GM23248 (cell line): Measurements from ENCODE around the gene NOXO1. TPM values are rescaled to one million over a fixed set of nuclear protein-coding genes. Genes with fewer than 3 reads are reported as not detected.
"Not testable (repeated sequence)": the region's sequence is repeated elsewhere in the genome, so short reads cannot be mapped to it uniquely, and the experiment has no call there.

Experiments used
- DNase-seq: peaks from one replicate; pipeline ENCODE4 v3.0.0-alpha.2; 2015
- H2AFZ ChIP-seq: fragments of 200-600 bp; sonication (generic); 2 replicates; pipeline ENCODE4 v1.6.1; 2016; ENCODE audit warnings: antibody characterized with exemption
- H3F3A ChIP-seq: fragments of 200-600 bp; sonication (generic); 2 replicates; pipeline ENCODE4 v1.6.1; 2016; ENCODE audit warnings: mild to moderate bottlenecking, antibody characterized with exemption, mixed run types; ENCODE audit not compliant: insufficient read depth
- H3K27ac ChIP-seq: fragments of 200-600 bp; sonication (generic); 2 replicates; pipeline ENCODE4 v1.5.1; 2016; ENCODE audit warnings: mild to moderate bottlenecking
- H3K27me3 ChIP-seq: fragments of 200-600 bp; sonication (generic); replicated peaks from 2 replicates; pipeline ENCODE4 v1.6.1; 2016; ENCODE audit warnings: mild to moderate bottlenecking; ENCODE audit not compliant: insufficient read depth
- H3K36me3 ChIP-seq: fragments of 200-600 bp; sonication (generic); 2 replicates; pipeline ENCODE4 v1.6.1; 2016; ENCODE audit warnings: low read depth, mild to moderate bottlenecking
- H3K4me1 ChIP-seq: fragments of 200-600 bp; sonication (generic); 2 replicates; pipeline ENCODE4 v1.6.1; 2016; ENCODE audit warnings: mild to moderate bottlenecking; ENCODE audit not compliant: insufficient read depth
- H3K4me2 ChIP-seq: fragments of 200-600 bp; sonication (generic); one replicate; pipeline ENCODE4 v1.6.1; 2016; ENCODE audit warnings: mild to moderate bottlenecking; ENCODE audit not compliant: unreplicated experiment
- H3K4me3 ChIP-seq: fragments of 200-600 bp; sonication (generic); 2 replicates; pipeline ENCODE4 v1.5.1; 2016; ENCODE audit warnings: mild to moderate bottlenecking
- H3K79me2 ChIP-seq: fragments of 200-600 bp; sonication (generic); 2 replicates; pipeline ENCODE4 v1.6.1; 2016; ENCODE audit warnings: mild to moderate bottlenecking; ENCODE audit not compliant: insufficient read depth
- H3K9ac ChIP-seq: fragments of 200-600 bp; sonication (generic); 2 replicates; pipeline ENCODE4 v1.6.1; 2016; ENCODE audit warnings: mild to moderate bottlenecking
- H3K9me2 ChIP-seq: fragments of 200-600 bp; sonication (generic); 2 replicates; pipeline ENCODE4 v1.6.1; 2016; ENCODE audit warnings: mixed run types, mild to moderate bottlenecking, moderate library complexity; ENCODE audit not compliant: insufficient read depth
- H3K9me3 ChIP-seq: fragments of 200-600 bp; sonication (generic); one replicate; pipeline ENCODE4 v1.6.1; 2017; ENCODE audit warnings: low read depth
- H4K20me1 ChIP-seq: fragments of 200-600 bp; sonication (generic); 2 replicates; pipeline ENCODE4 v1.6.0; 2016; ENCODE audit not compliant: insufficient read depth
- EZH2 ChIP-seq: fragments of 200-600 bp; sonication (generic); IDR thresholded peaks from 2 replicates; pipeline ENCODE4 v1.6.1; 2018; ENCODE audit warnings: antibody characterized with exemption, mild to moderate bottlenecking; ENCODE audit not compliant: insufficient read depth, poor library complexity, severe bottlenecking
- EZH2phosphoT487 ChIP-seq: fragments of 200-600 bp; sonication (generic); IDR thresholded peaks from 2 replicates; pipeline ENCODE4 v1.6.1; 2018; ENCODE audit warnings: antibody characterized with exemption, moderate library complexity, mild to moderate bottlenecking, low read depth; ENCODE audit not compliant: insufficient read depth
- WGBS, 2 experiments: methylation state at CpG; one replicate each; pipeline ENCODE4 v1.1.6; 2015 to 2017; ENCODE audit warnings: low lambda C conversion rate in 2 of 2, low coverage in 1 of 2; ENCODE audit errors: missing lambda C conversion rate in 2 of 2; 5-methylcytosine and 5-hydroxymethylcytosine counted together
- in situ Hi-C: fragments of 300-500 bp; cut with MboI; formaldehyde crosslinking; loops from 2 replicates; pipeline ENCODE4 v1.15.0; 2020
- polyA plus RNA-seq: library from polyadenylated mRNA; unstranded; fragments of >200 nt; fragmentation: Nextera tagmentation; extraction: Ambion mirVana; gene quantifications from 2 replicates; pipeline ENCODE4 v1.2.1, GENCODE V29; 2016
- total RNA-seq: library from RNA; depleted of rRNA; stranded (reverse); fragments of >200 nt; shearing (Covaris generic); gene quantifications from 2 replicates; pipeline ENCODE4 v1.2.3, GENCODE V29; 2014

NOXO1 gene
- total and polyA plus RNA-seq, 2 experiments from 2014 or later: 0.23 TPM; not detected in 1

DNA sequence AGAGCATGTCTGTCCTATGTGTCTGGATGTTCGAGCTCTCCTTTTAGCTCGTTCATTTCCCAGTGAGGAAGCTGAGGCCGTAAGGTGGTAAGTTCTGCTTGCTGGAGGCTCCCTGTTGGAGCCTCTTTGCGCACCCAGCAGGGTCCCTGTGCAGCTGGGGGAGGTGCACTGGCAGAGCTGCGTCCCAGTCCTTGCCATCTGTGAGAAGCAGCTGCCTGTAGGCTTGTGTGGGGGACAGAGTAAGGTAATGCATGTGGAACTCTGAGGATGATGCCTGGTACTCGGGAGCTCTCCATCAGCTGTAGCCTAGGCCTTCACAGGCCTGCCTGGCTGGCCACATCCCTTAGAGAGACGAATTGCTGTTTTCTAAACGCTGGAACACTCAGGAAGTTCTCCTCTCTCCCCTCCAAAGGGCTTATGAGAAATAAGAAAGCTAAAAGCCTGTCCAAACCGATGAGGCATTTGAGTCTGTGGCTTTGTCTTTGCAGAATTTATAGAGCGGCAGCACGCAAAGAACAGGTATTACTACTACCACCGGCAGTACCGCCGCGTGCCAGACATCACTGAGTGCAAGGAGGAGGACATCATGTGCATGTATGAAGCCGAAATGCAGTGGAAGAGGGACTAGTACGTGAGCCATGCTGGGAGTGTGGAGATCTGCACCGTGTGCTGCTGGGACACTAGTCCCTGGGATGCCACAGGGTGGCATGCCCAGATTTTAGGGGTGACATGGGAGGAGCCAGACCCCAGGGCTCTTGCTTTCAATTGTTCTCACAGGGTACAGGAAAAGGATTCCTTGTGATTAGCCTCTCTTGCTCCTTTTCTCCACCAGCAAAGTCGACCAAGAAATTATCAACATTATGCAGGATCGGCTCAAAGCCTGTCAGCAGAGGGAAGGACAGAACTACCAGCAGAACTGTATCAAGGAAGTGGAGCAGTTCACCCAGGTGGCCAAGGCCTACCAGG lies 20.3 kb downstream of the NOXO1 start:
- peak overlapping the region; percentile 50; the same call in 1 of the 2 replicates for H3K27ac ChIP-seq
- H3K9ac ChIP-seq: peak overlapping the region; percentile 94

DNA sequence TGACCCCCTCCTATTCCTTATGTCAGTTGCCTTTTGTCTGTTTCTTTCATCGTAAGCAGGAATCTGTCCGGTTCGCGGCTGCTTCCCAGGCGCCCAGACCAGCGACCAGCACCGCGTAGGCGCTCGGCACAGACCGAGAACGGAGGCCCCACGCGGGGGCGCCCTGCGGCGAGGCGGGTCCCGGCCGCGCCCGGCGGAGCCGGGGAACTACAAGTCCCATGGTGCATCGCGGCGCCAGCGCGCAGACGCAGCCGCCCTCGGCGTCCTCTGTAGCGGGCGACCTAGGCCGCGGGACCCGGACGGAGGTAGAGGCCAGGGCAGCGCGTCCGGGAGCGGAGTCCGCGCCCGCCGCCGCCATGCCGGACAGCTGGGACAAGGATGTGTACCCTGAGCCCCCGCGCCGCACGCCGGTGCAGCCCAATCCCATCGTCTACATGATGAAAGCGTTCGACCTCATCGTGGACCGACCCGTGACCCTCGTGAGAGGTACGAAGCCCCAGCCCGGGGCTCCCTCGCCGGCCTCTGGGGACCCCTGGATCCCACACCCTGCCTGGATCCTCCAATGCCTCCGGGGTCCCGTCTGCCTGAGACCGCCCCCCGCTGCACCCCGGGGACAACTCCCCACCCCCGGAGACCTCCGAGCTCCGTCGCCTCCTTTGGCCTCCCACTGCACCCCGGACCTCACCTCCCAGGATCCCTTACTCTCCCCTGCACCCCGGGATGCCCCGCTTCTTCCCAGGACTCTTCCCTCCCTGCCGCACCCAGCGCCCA lies 21.8 kb downstream of the NOXO1 start, which contains the start of gene NDUFB10:
Gene NDUFB10, plus strand, starts transcription at position 270 of the 771 bp plus-strand sequence. Its CDS starts 87 bp downstream, at position 357.
- Histone ChIP-seq H3F3A (peaks cover 40% of the 10 kb centered on the region), H3K4me3 (peak within 1 kb of the TSS; percentile 85), H3K36me3 (peaks cover 24% of the 10 kb centered on the region), H3K27me3 (no peaks in the 10 kb centered on the region), H3K9me3 (no peaks in the 10 kb centered on the region), H3K4me2 (peak within 1 kb of the TSS; percentile 82), H3K79me2 (peaks cover 49% of the 10 kb centered on the region), H3K27ac (peak within 1 kb of the TSS; percentile 50), H3K9me2 (no peaks in the 10 kb centered on the region), H3K4me1 (no peaks in the 10 kb centered on the region; the same call in 1 of the 2 replicates), H3K9ac (peak within 1 kb of the TSS; percentile 94), H4K20me1 (no peaks in the 10 kb centered on the region), H2AFZ (peak within 1 kb of the TSS; percentile 86)
- in situ Hi-C loops: no loop called here
- peak; percentile 96 for DNase-seq
- TF ChIP-seq EZH2phosphoT487: no peak
- TF ChIP-seq EZH2: no peak
- WGBS, 2 experiments: 1 to 2% methylated on average over 51 to 66 of the region's 79 CpGs

More for the DNA sequence above, 20.3 kb downstream of the NOXO1 start:
- H3K4me1 ChIP-seq: peaks cover 5% of the 10 kb centered on the region
- no peak overlapping the region for H2AFZ ChIP-seq
- H3K27me3 ChIP-seq: no peaks in the 10 kb centered on the region
- in situ Hi-C loops: no loop called here
- TF ChIP-seq EZH2: no peak
- TF ChIP-seq EZH2phosphoT487: no peak
- no peaks in the 10 kb centered on the region for H4K20me1 ChIP-seq
- H3K36me3 ChIP-seq: peaks cover 24% of the 10 kb centered on the region
- DNase-seq: peak; percentile 51
- H3K4me2 ChIP-seq: peak overlapping the region; percentile 82
- H3F3A ChIP-seq: peaks cover 40% of the 10 kb centered on the region
- H3K9me2 ChIP-seq: no peaks in the 10 kb centered on the region
- H3K4me3 ChIP-seq: peak overlapping the region; percentile 85
- H3K9me3 ChIP-seq: no peaks in the 10 kb centered on the region
- 62 to 63% methylated on average over 20 of the region's 20 CpGs for WGBS, 2 experiments
- peaks cover 61% of the 10 kb centered on the region for H3K79me2 ChIP-seq

DNA sequence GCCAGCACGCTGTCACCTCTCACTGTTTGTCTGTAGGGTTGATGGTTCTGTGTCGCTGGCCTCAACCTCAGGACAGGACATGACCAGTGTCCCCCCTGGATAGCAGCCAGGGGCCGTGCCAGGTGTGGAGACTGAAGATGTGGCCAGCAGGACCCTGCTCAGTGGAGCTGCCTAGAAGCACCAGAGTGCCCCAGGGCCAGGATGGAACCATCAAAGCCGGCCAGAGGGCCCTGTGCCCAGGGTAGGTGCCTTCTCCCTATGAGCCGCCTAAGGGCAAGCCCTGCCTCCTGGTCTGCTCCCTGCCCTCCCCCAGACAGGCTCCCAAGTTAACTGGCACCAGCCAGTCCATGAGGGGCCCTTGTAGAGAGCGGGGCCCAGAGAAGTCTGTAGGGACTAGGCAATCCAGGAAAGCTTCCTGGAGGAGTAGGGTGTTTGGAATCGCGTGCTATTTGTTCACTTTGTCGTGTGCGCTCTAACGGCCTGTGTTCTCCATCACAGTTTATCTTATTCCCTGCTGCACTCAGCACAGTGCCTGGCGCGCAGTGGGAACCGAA lies 22.5 kb downstream of the NOXO1 start:
- Histone ChIP-seq H3K4me3 (peak overlapping the region; percentile 85), H3K4me2 (peak overlapping the region; percentile 46), H3F3A (peaks cover 37% of the 10 kb centered on the region), H4K20me1 (no peaks in the 10 kb centered on the region), H3K27me3 (no peaks in the 10 kb centered on the region), H2AFZ (peak overlapping the region; percentile 86), H3K9me2 (no peaks in the 10 kb centered on the region), H3K36me3 (peaks cover 21% of the 10 kb centered on the region), H3K4me1 (no peaks in the 10 kb centered on the region; the same call in 1 of the 2 replicates), H3K9ac (peak overlapping the region; percentile 94), H3K79me2 (peaks cover 42% of the 10 kb centered on the region), H3K9me3 (no peaks in the 10 kb centered on the region), H3K27ac (no peak overlapping the region)
- in situ Hi-C loops: no loop called here
- no peak for TF ChIP-seq EZH2phosphoT487
- no peak for TF ChIP-seq EZH2
- WGBS, 2 experiments: 22 to 23% methylated on average over 12 to 14 of the region's 14 CpGs
- DNase-seq: no peak

- DNase-seq, H3K4me2 ChIP-seq, H3K4me3 ChIP-seq, H3K4me1 ChIP-seq, H3K9me2 ChIP-seq, H3K27me3 ChIP-seq, in situ Hi-C loops, H2AFZ ChIP-seq, H3K9me3 ChIP-seq, H4K20me1 ChIP-seq, H3K27ac ChIP-seq, H3K9ac ChIP-seq: not testable (repeated sequence)
- peaks cover 14% of the 10 kb centered on the region for H3K36me3 ChIP-seq
- WGBS, 2 experiments: 48 to 55% methylated on average over 25 to 30 of the region's 30 CpGs
- peaks cover 35% of the 10 kb centered on the region for H3K79me2 ChIP-seq
- H3F3A ChIP-seq: peaks cover 30% of the 10 kb centered on the region
Observed at GRCh38 chr16:1958143-1958491, 23.2 kb downstream of the NOXO1 start.

DNA sequence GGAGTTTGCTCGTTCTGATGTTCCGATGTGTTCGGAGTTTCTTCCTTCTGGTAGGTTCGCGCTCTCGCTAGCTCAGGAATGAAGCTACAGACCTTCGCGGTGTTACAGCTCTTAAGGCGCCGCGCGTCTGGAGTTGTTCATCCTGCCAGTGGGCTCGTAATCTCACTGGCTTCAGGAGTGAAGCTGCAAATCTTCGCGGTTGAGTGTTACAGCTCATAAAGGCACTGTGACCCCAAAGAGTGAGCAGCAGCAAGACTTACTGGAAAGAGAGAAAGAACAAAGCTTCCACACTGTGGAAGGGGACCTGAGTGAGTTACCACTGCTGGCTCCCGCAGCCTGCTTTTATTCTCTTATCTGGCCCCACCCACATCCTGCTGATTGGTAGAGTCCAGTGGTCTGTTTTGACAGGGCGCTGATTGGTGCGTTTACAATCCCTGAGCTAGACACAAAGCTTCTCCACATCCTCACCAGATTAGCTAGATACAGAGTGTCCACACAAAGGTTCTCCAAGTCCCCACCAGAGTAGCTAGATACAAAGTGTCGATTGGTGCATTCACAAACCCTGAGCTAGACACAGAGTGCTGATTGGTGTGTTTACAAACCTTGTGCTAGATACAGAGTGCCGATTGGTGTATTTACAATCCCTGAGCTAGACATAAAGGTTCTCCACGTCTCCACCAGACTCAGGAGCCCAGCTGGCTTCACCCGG lies 23.7 kb downstream of the NOXO1 start:
- H3K9ac ChIP-seq, in situ Hi-C loops, H3K27me3 ChIP-seq, DNase-seq, H3K9me3 ChIP-seq, H3K36me3 ChIP-seq, H3K4me2 ChIP-seq, H3K4me3 ChIP-seq, H2AFZ ChIP-seq, H4K20me1 ChIP-seq, H3K9me2 ChIP-seq, H3K27ac ChIP-seq, H3K4me1 ChIP-seq: not testable (repeated sequence)
- WGBS, 2 experiments: 83 to 84% methylated on average over 19 to 22 of the region's 22 CpGs
- Histone ChIP-seq H3K79me2 (peaks cover 30% of the 10 kb centered on the region), H3F3A (peaks cover 25% of the 10 kb centered on the region)
